PFSK-1 (cell line): ENCODE data around the gene DNAJC5G.

Experiments
- FOXP2 ChIP-seq: optimal IDR thresholded peaks from 2 replicates; pipeline ENCODE3; 2011; ENCODE audit warnings: borderline replicate concordance, control low read depth, inconsistent platforms; ENCODE audit not compliant: insufficient read depth; ENCODE audit errors: extremely low read length, extremely low read depth
- POLR2AphosphoS5 ChIP-seq: IDR thresholded peaks from 2 replicates; pipeline ENCODE4 v1.6.1; 2012; ENCODE audit warnings: low read depth, mild to moderate bottlenecking, control low read depth, low read length, moderate library complexity
- REST ChIP-seq, 2 experiments: IDR thresholded peaks; 2 replicates each; pipeline versions ENCODE4 v1.6.1 to v1.8.0; 2011 to 2012; ENCODE audit warnings: low read depth in 2 of 2, low read length in 2 of 2, control low read depth in 1 of 2, inconsistent platforms in 1 of 2, mild to moderate bottlenecking in 1 of 2, moderate library complexity in 1 of 2; ENCODE audit not compliant: insufficient read depth in 1 of 2
- SIN3A ChIP-seq: IDR thresholded peaks from 2 replicates; pipeline ENCODE4 v1.6.1; 2012; ENCODE audit warnings: mild to moderate bottlenecking, low read length, moderate library complexity, borderline replicate concordance; ENCODE audit not compliant: insufficient read depth
- TAF1 ChIP-seq: IDR thresholded peaks from 2 replicates; pipeline ENCODE4 v1.6.1; 2012; ENCODE audit warnings: low read length, control low read depth, borderline replicate concordance; ENCODE audit not compliant: insufficient read depth

Gene DNAJC5G

GRCh38 chr2:27281442-27281841, 6.2 kb downstream of the DNAJC5G start:
- TF ChIP-seq SIN3A = no peak
- no peak for TF ChIP-seq FOXP2
- no peak for TF ChIP-seq POLR2AphosphoS5
- no peak for TF ChIP-seq TAF1
- TF ChIP-seq REST (IDR thresholded peaks at IDR 0.05; ENCODE audit: insufficient read depth in 1 of 2, low read depth in 2 of 2, low read length in 2 of 2) = no peak

- TF ChIP-seq POLR2AphosphoS5 = no peak
- TF ChIP-seq FOXP2 = no peak
- no peak for TF ChIP-seq REST (IDR thresholded peaks at IDR 0.05; ENCODE audit: insufficient read depth in 1 of 2, low read depth in 2 of 2, low read length in 2 of 2)
- TF ChIP-seq SIN3A = no peak
- TF ChIP-seq TAF1 = no peak
These were observed 6.8 kb downstream of the DNAJC5G start, which contains the start of gene TRIM54 for GRCh38 chr2:27281855-27282559. TRIM54 (plus strand) TSS chr2:27282429; CDS start chr2:27282732, 303 bp downstream.

- TF ChIP-seq SIN3A = no peak
- TF ChIP-seq FOXP2 = no peak
- TF ChIP-seq REST (IDR thresholded peaks at IDR 0.05; ENCODE audit: insufficient read depth in 1 of 2, low read depth in 2 of 2, low read length in 2 of 2) = no peak
- TF ChIP-seq TAF1 = no peak
- no peak for TF ChIP-seq POLR2AphosphoS5
These were observed 7.7 kb downstream of the DNAJC5G start for GRCh38 chr2:27282892-27283291.

GRCh38 chr2:27284996-27285395, 9.8 kb downstream of the DNAJC5G start:
- TF ChIP-seq FOXP2 (no peak), TAF1 (no peak), REST (IDR thresholded peaks at IDR 0.05; ENCODE audit: insufficient read depth in 1 of 2, low read depth in 2 of 2, low read length in 2 of 2) (no peak), SIN3A (no peak), POLR2AphosphoS5 (no peak)

GRCh38 chr2:27285481-27285880, 10.2 kb downstream of the DNAJC5G start:
- TF ChIP-seq POLR2AphosphoS5 (no peak), REST (IDR thresholded peaks at IDR 0.05; ENCODE audit: insufficient read depth in 1 of 2, low read depth in 2 of 2, low read length in 2 of 2) (no peak), FOXP2 (no peak), SIN3A (no peak), TAF1 (no peak)
